22Rv1 (cell line): ENCODE data around the gene NME2.
"Not testable (repeated sequence)": the region's sequence is repeated elsewhere in the genome, so short reads cannot be mapped to it uniquely, and the experiment has no call there.

Experiments
- H3K27ac ChIP-seq: fragments of 450-650 bp; 2 replicates; pipeline ENCODE4 v1.5.1; 2017
- CTCF ChIP-seq: fragments of 450-650 bp; IDR thresholded peaks from 2 replicates; pipeline ENCODE4 v1.5.1; 2017; ENCODE audit warnings: mild to moderate bottlenecking
- ZFX ChIP-seq: fragments of 450-650 bp; IDR thresholded peaks from 2 replicates; pipeline ENCODE4 v1.6.1; 2017; ENCODE audit warnings: antibody characterized with exemption, borderline replicate concordance

The NME2 gene

GRCh38 chr17:51169340-51169739 lies 3.1 kb downstream of the NME2 start:
- H3K27ac ChIP-seq, result no peak overlapping the region
- TF ChIP-seq ZFX, result no peak
- TF ChIP-seq CTCF, result no peak

GRCh38 chr17:51170736-51171135 lies 4.5 kb downstream of the NME2 start:
- no peak overlapping the region for H3K27ac ChIP-seq
- TF ChIP-seq CTCF (no peak), ZFX (no peak)

GRCh38 chr17:51172030-51172429 lies 5.8 kb downstream of the NME2 start:
- not testable (repeated sequence) for H3K27ac ChIP-seq

GRCh38 chr17:51180486-51180885 lies 14.3 kb downstream of the NME2 start:
- no peak overlapping the region for H3K27ac ChIP-seq
- TF ChIP-seq CTCF (no peak), ZFX (no peak)

- TF ChIP-seq ZFX (no peak), CTCF (no peak)
- H3K27ac ChIP-seq, result no peak overlapping the region
Observed at GRCh38 chr17:51184124-51184523, 17.9 kb downstream of the NME2 start.

- H3K27ac ChIP-seq, result no peak overlapping the region
- TF ChIP-seq CTCF (no peak), ZFX (no peak)
Observed at GRCh38 chr17:51185763-51186332, 19.6 kb downstream of the NME2 start.

GRCh38 chr17:51188271-51188833 lies 22.1 kb downstream of the NME2 start:
- no peak overlapping the region for H3K27ac ChIP-seq
- TF ChIP-seq ZFX, result no peak
- TF ChIP-seq CTCF, result no peak

- H3K27ac ChIP-seq, result no peak overlapping the region
- TF ChIP-seq ZFX (no peak), CTCF (no peak)
Observed at GRCh38 chr17:51189162-51189561, 23.0 kb downstream of the NME2 start.
